Measurements from ENCODE around the gene TMEM53.

Gene TMEM53

DNA sequence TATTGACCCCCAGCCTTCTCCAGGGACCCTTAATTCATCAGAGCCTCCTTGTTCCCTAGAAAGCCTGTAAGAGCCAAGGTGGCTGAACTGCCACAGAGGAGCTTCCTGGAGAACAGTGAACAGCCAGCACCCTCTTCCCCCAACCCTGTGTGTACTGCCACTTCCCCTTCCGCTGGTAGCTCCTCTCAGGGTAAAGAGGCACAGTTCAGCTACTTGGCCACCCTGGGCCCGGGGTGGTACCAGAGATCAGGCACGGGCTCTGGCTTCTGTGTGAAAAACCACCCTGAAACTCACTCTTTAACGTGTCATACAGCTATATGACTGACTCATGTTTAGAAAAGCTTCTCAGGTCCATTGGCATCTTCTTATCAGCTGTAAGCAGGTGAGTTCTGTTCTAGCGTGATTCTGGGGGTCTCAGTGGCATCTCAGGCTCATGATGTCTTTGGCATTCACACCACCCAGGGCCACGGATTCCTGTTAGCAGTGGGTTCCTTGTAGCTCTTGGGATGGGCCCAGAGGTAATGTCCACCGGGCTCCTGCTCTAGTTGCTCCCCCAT, 22.6 kb upstream of the TMEM53 start:
- peak in 2 of 5 experiments; percentile 20 to 74 for DNase-seq

DNA sequence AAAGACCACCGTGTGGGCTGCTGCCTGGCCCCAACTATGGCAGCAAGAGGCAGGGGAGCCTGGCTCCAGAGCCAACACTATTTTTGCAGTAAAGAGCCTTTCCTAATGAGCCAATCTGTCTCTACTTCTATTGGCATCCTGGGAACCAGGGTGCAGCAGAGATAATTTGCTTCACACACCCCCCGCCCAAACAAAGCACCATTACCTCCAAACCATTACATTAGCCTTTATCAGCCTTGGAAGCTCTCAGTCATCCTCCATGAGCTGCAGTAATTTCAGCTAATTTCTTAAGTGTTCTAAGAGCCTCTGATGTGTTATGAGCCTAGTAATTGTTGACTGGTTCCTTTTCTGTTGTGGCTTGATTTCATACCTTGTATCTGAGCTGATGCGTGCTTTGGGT, 21.8 kb upstream of the TMEM53 start:
- no peak for DNase-seq

DNA sequence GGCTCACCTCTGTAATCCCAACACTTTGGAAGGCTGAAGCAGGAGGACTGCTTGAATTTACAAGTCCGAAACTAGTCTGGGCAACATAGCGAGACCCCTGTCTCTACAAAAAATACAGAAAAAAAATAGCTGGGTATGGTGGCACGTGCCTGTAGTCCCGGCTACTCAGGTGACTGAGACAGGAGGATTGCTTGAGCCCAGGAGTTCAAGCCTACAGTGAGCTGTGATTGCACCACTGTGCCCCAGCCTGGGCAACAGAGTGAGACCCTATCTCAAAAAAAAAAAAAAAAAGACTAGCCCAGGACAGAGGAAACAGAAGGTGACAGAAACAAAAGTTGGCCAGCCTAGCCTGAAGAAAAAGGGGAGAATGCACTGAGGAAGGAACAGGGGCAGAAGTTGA, 21.4 kb upstream of the TMEM53 start:
- no peak for DNase-seq

DNA sequence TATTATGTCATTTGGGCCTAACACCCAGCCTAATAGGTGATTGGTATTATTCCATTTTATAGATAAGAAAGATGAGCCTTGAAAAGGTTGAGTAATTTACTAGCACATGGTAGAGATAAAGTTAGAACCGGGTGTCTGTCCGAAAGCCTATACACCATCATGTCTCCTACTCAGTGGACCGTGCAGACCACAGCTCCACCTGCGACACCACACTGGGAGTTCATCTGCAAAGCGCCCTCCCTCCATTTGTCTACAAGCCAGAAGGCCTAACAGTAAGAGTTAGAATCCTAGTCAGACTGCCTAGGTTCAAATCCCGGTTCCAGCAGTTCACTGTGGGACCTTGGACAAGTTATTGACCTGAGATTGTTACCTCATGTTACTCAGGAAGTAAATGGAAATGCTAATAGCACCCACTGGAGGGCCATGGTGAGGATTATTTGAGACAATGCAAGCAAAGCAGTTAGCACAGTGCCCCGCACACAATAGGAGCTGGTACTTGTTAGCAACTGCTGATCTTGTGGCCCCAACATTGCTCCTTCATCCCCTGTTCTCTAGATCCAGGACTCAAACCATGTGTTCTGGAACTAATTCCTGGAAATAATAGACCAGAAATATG, 20.7 kb upstream of the TMEM53 start:
- DNase-seq = no peak

DNA sequence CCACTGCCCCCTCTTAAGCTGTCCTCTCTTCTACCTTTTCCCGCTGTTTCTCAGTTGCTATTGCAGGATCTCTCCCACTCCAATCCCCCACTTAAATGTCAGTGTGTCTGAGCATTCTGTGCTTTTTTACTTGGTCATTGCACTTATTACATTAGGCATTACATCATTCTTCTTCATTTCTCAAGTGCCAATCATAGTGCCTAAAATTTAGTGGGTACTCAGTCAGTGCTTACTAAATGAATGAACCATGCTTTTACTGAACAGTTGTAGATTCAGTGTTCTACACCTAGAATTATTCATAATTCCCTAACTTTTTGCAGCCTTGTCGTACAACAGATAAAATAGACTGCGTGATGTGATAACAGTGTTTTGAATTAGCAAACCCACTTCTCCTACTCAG, 19.6 kb upstream of the TMEM53 start:
- no peak for DNase-seq

DNA sequence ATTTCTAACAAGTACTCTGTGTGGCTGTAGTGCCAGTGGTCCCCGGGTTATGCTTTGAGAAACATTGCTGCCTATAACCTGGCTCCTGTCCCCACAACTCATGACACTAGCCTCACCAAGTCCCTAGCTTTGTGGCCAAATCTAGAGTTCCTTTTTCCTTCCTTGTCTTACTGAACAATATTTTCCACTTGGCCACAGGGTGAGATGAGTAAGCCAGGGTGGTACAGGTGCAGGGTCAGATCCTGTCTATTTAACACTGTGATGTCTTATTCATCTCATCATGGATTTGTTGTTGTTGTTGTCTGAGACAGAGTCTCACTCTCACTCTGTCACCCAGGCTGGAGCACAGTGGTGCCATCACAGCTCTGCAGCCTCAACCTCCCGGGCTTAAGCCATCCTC, 18.9 kb upstream of the TMEM53 start:
- DNase-seq = no peak

DNA sequence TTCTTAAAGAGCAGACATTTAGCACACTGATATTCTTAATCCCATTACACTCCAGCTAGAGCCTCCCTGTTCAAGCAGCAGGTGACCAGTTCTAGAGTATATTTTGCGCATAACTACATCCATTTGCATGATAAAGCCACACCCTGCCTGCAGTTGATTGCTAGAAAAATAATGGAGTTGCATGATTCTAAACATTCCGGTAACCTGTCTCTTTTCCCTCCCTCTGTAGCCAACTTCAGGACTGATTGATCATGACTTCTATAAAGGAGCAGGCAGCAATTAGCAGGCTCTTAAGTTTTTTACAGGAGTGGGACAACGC, 15.1 kb upstream of the TMEM53 start:
- no peak for DNase-seq

DNA sequence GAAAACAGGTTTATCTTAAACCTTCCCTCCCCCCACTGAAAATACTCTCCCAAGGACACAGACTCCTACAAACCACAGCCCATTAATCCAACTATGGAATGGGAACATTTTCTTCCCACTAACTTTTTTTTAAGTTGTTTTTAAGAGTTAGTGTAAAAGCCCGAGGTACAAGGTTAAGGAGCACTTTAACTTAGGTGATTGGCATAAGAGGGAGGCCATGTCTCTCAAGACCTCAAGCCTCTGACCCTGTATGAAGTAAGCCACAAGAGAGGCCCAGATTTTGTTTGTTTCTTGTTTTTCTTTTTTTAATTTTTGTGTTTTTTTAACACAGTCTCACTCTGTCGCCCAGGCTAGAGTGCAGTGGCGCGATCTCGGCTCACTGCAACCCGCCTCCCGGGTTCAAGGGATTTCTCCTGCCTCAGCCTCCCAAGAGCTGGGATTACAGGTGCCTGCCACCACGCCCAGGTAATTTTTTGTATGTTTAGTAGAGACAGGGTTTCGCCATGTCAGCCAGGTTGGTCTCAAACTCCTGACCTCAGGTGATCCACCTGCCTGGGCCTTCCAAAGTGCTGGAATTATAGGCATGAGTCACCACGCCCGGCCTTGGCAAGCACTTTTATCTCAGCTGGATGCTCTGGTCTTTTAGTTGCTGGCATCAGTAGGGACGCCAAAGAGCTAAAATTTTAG, 14.6 kb upstream of the TMEM53 start:
- no peak for DNase-seq

DNA sequence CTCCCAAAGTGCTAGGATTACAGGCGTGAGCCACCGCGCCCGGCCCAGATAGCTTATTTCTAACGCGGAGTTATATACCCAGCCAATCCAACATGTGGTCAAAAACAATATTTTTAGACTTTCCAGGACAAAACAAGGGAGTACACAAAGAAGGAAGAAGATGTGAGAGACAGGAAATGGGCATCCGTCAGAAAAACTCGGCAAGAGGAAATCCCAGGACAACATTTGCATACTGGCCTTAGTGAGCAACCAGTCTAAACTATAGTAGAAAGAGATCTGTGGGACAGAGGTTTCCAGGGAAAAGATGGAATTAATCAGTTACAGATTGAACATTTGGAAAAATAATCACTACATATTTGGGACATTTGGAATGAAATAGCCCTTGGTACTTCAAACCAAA, 11.6 kb upstream of the TMEM53 start:
- DNase-seq = no peak

DNA sequence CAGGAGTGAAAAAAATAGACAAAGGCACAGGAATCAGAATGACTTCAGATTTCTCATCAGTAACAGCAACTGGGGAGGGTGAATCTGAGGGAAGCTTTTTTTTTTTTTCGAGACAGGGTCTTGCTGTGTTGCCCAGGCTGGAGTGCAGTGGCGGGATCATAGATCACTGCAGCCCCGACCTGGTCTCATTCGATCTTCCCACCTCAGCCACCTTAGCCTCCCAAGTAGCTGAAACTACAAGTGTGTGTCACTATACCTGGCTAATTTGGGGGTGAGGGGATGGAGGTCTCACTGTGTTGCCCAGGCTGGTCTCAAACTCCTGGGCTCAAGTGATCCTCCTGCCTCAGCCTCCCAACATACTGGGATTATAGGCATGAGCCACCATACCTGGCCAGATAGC, 10.9 kb upstream of the TMEM53 start:
- DNase-seq = no peak

DNA sequence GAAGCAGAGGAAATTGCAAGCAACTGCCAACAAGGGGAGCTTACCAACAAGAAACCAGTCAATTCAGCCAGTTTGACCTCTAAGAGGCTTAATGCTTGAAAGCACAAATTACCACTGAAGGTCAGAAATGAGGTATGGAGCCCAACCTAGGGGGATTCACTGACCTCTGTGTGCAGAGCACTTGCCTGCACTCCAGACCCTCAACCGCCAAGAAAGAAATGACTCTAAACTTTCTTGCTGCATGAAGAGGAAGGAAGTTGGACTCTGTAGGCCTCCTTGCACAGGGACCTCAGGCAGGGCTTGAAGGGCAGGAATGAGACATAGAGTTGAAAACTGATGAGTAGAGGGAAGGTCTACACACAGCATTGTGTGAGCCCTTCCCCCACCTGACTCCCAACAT, 10.2 kb upstream of the TMEM53 start:
- DNase-seq = peak in 1 of 5 experiments; percentile 29

DNA sequence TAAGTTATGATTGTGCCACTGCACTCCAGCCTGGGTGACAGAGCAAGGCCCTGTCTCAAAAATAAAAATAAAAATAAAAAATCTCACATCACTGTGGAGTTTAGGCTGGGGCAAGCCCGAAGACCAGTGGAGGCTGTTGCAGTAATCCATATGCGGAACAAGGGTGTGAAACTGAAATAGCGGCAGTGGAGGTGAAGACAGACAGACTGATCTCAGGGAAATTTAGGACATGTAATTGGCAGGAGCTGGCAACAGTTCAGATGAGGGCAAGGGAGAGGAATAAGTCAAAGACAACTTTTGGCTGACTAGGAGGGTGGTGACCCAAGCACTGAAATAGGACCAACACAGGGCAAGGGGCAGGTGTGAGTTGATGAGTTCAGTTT, 8.6 kb upstream of the TMEM53 start:
- no peak for DNase-seq

DNA sequence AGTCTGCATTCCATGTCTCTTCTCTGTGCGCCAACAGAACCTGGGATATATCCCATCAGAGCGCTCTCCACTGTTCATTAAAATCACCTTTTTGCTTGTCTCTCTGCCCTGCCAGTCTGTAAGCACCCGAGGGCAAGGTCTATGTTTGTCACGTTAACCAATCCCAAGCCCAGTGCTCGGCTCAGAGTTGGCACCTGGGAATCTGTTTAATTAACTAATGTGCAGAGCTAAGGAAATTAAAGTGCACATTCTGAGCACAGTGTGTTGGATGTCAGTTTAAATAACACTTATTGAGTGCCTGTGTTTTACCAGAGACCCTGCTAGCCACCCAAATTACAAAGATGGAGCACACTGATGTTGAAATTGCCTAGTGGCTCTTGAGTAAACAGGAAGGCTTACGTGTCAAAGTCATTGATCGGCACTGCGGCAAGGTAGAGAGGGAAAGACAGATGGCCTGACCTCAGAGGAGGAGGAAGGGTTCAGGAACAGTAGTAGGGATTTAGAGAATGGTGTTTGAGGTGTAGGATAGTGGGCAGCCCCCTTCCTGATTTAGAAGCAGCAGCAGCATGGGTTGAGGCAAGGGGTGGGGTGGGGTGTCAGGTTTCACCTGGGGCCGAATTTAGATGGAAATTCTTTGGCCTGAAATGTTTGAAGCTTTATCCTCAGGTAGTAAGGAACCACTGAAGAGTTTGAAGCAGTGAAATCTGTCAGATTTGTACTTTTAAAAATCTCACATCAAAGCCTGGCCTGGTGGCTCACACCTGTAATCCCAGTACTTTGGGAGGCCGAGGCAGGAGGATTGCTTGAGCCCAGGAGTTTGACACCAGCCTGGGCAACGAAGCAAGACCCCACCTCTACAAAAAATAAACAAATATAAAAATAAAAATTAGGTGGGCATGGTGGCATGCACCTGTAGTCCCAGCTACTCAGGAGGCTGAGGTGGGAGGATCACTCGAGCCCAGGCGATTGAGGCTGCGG, 7.9 kb upstream of the TMEM53 start:
- no peak for DNase-seq

DNA sequence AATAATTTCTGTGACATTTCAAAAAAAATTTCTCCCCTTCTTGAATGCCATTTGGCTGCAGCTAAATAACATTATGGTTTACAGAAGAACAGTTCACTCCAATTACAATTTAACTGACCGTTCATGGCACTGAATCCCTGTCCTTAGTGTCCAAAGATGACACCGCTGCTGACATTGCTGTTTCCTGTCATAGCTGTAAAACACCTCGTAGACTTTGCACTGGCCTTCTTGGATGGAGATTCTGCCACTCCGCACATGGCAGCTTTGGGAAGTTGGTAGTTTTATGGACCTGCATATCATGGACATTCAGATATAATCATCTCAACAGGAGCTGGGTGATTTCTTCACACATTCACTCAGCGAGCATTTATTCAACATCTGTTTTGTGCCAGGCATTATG, 5.2 kb upstream of the TMEM53 start:
- no peak for DNase-seq

DNA sequence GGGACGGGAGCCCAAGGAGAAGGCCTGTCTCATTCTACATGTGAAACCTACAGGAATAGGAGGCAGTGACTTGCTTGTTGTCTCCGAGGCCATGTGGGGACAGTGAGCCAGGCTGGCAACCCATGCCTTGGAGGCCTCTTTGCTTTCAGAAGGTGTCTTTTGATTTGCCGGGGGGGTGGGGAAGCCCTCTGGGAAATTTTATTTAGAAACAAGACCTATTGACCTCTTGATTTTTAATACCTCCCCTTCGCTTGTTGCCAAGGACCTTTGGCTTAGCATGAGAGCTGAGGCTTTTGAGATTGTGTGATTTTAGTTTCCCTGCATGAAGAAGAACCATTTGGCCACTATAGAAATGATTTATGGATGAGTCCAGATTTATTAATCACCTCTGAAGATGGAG, 4.3 kb upstream of the TMEM53 start:
- no peak for DNase-seq

DNA sequence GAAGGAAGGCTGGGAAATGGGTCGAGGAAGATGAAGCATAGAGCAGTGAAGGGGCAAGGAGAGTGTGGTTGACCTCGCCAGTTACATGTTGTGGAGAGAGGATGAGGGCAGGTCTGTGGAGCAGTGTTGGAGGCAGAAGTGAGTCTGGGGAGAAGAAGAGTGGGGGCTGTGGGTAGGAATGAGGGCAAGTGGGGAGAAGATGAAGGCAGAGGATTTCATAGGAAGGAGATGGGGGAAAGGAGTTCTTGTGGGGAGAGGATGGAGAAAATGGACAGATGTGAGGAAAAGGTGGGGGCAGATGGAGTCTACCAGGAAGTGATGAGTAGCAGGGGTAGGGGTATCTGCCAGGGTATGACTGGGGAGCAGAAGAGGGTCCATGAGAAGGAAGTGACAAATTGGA, 3.8 kb upstream of the TMEM53 start:
- no peak for DNase-seq

DNA sequence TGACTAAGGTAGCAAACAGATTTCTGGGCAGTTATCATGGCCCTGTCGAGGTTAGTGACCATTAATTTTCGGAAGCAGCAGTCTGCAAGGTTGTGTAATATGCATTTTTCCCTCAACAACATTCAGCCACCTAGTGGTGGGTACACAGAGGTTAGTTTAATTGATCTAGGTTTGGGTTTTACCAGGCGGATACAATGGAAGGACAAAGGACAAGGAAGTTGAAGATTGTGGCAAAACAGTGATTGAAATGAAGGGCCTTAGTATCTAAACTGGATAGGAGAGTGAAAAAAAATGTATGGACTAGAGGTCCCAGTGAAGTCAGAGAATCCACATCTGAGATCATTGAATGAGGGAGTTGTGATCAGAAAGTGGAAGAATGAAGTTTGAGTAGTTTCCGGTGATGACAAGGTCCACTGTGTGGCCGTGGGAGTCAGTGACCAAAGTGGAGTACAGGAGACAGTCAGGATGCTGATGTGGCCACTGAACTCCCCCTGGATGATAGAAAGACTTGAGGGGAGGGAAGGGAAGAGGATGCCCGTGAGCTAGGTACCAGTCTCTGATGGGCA, 3.0 kb upstream of the TMEM53 start:
- peak in 1 of 5 experiments; percentile 36 for DNase-seq

DNA sequence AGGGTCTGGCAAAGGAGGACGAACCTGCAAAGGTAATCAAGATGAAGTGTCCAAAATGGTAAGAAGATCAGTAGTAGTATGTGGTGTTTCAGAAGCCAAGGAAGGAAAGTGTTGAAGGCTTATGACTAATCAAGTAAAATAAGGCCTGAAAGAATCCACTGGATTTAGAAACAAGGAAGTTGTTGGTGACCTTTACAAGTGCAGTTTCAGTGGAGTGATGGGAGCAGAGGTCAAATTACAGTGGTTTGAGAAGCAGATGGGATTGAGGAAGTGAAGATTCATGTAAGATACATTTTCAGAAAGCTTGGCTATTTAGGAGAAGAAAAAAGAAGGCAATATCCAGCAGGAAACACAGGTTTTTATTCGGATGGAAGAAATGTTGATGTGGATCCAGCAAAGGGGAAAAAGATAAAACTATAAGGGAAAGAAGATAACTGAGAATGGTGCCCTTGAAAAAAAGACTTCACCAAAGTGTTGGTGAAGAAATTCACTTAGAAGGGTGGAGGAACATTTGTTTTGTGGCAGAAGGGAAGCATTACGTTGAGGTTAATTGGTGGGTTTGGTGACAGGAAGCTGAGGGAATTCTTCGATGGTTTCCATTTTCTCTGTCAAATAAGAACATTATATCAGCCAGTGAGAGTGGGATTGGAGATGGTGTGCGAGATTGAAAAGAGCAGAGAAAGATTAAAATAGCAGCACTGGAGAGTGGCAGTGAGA, 2.4 kb upstream of the TMEM53 start:
- no peak for DNase-seq

DNA sequence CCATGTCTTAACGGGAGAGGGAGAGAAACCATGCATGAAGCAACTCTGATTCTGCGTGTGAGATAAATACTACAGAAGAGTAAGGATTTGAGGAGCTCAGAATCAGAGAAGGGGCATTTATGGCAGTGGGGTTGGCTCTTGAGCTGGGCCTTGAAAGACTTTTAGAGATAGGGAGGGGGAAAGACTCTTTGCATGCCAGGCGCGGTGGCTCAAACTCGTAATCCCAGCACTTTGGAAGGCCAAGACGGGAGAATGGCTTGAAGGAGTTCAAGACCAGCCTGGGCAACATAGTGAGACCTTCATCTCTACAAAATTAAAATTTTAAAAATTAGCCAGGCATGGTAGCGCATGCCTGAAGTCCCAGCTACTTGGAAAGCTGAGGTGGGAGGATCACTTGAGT, 905 bp upstream of the TMEM53 start:
- DNase-seq = no peak

DNA sequence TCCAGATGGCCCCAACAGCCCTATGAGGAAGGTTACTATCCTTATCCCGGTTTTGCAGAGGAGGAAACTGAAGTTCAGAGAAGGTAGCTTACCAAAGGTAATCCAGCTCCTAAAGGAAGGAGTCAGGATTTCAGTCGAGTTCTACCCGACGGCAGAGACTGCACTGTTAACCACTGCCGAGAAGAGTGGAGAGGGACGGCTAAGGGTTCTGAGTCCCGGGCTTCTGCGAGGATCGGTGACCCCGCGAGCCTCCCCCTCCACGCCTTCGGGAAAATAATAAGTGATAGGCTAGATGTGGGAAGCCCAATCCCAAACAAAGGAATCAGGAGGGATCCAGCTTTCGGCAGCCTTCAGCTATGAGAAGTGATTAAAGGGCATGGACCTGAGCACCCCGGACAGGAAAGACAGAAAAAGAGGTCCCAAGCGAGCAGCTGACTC, 587 bp downstream of the TMEM53 start:
- DNase-seq = no peak

DNA sequence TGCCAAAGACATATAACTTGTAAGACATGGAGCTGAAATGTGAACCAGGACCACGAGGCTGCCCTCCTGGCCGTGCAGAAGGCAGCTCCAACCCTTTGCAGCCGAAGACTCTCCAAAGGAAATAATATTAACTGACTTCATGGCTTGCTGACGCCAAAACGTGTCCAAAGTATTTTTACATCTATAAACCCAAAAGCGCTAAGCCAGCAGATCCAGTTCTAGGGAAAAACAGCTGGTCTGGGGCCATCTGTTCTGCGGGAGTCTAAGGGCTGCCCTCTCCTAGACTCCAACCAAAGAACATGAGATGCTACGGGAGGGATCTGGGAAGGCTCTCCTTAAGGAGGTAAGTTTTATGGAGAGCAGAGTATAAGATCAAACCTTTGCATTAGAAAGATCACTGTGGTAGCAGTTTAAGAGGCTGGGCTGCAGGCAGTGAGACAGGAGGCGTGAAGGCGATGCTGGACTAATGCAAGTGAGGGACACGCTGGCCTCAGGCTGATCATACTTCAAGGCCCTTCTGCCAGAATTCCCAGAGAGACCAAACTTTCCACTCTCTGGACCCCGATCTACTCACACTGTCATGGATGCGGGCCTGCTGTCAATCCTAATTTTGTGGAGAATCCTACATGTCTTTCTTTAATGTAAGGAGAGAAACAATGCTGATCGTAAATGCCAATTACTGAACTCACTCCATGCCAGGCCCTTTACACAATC, 1.2 kb downstream of the TMEM53 start:
- DNase-seq = no peak

Measured in T-helper 2 cell (primary cell).